ENCODE results near the gene CRYGB.

DNA sequence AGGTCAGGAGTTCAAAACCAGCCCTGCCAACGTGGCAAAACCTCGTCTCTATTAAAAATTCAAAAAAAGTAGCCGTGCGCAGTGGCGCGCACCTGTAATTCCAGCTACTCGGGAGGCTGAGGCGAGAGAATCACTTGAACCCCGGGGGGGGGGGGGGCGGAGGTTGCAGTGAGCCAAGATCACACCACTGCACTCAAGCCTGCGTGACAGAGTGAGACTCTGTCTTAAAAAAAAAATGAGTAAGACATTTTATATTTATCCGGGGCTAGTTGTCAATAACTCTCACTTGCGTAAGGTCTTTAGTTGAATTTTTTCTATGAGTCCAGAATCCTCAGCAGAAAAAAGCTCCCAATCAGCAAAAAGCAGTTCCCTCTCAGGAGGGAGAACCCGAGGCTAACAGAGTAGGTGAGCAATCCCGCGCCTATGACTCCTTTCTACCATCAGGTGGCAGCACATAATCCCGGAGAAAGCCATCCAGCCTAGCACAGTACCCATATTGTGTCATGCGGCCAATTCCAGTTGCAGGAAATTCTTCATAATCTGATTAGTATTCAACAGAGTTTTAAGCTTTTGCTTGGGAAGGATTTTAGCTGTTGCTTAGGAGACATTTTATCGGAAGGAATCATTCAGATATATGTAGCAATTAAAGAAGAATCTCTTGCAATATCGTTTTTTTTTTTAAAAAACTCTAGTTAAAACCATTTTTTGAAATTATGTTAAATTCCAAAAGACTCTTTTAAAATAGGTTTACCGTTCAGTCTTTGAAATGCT is 29.3 kb upstream of the CRYGB start:
- TF ChIP-seq POLR2AphosphoS5 (IDR thresholded peaks at IDR 0.05; ENCODE audit: low read depth, low read length) (no peak), SIN3A (IDR thresholded peaks at IDR 0.05; ENCODE audit: borderline replicate concordance, insufficient read depth, low read length) (no peak)
- TF ChIP-seq, protein P1, sequence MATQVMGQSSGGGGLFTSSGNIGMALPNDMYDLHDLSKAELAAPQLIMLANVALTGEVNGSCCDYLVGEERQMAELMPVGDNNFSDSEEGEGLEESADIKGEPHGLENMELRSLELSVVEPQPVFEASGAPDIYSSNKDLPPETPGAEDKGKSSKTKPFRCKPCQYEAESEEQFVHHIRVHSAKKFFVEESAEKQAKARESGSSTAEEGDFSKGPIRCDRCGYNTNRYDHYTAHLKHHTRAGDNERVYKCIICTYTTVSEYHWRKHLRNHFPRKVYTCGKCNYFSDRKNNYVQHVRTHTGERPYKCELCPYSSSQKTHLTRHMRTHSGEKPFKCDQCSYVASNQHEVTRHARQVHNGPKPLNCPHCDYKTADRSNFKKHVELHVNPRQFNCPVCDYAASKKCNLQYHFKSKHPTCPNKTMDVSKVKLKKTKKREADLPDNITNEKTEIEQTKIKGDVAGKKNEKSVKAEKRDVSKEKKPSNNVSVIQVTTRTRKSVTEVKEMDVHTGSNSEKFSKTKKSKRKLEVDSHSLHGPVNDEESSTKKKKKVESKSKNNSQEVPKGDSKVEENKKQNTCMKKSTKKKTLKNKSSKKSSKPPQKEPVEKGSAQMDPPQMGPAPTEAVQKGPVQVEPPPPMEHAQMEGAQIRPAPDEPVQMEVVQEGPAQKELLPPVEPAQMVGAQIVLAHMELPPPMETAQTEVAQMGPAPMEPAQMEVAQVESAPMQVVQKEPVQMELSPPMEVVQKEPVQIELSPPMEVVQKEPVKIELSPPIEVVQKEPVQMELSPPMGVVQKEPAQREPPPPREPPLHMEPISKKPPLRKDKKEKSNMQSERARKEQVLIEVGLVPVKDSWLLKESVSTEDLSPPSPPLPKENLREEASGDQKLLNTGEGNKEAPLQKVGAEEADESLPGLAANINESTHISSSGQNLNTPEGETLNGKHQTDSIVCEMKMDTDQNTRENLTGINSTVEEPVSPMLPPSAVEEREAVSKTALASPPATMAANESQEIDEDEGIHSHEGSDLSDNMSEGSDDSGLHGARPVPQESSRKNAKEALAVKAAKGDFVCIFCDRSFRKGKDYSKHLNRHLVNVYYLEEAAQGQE (IDR thresholded peaks at IDR 0.05; ENCODE audit: insufficient read depth in 1 of 2, low read depth in 2 of 2, low read length in 2 of 2): no peak
